GM19395 (cell line): ENCODE data around the gene RANGRF.

Experiments used
- ATAC-seq: cut with Tn5 transposase; IDR thresholded peaks from one replicate; pipeline ENCODE4 v1.9.1; 2021; ENCODE audit warnings: mild to moderate bottlenecking, moderate library complexity; ENCODE audit not compliant: unreplicated experiment

Gene RANGRF

GRCh38 chr17:8312726-8313600 is 24.5 kb downstream of the RANGRF start:
- no peak for ATAC-seq

- ATAC-seq, result no peak
Observed at GRCh38 chr17:8314797-8315763, 26.6 kb downstream of the RANGRF start.

- no peak for ATAC-seq
Observed at GRCh38 chr17:8315764-8316217, 27.3 kb downstream of the RANGRF start.

- no peak for ATAC-seq
Observed at GRCh38 chr17:8318010-8318935, 29.8 kb downstream of the RANGRF start.

- ATAC-seq, result no peak
Observed at GRCh38 chr17:8320262-8320661, 31.8 kb downstream of the RANGRF start.

- ATAC-seq, result no peak
Observed at GRCh38 chr17:8320990-8321389, 32.5 kb downstream of the RANGRF start.

GRCh38 chr17:8322061-8322460 is 33.6 kb downstream of the RANGRF start:
- no peak for ATAC-seq

- no peak for ATAC-seq
Observed at GRCh38 chr17:8324132-8324531, 35.7 kb downstream of the RANGRF start.

GRCh38 chr17:8324923-8325322 is 36.5 kb downstream of the RANGRF start:
- ATAC-seq, result no peak

- ATAC-seq, result no peak
Observed at GRCh38 chr17:8326511-8327302, 38.2 kb downstream of the RANGRF start.

GRCh38 chr17:8327303-8327649 is 38.8 kb downstream of the RANGRF start:
- ATAC-seq, result no peak

GRCh38 chr17:8332128-8332527 is 43.7 kb downstream of the RANGRF start:
- no peak for ATAC-seq

GRCh38 chr17:8332688-8333087 is 44.2 kb downstream of the RANGRF start:
- ATAC-seq, result no peak

GRCh38 chr17:8333281-8333680 is 44.8 kb downstream of the RANGRF start:
- no peak for ATAC-seq

- no peak for ATAC-seq
Observed at GRCh38 chr17:8337802-8338752, 49.6 kb downstream of the RANGRF start.

GRCh38 chr17:8338753-8339140 is 50.3 kb downstream of the RANGRF start:
- ATAC-seq, result no peak

GRCh38 chr17:8339540-8339939 is 51.1 kb downstream of the RANGRF start, which contains the start of gene ODF4:
Gene ODF4, plus strand, starts transcription at chr17:8339840. Its CDS starts 212 bp downstream, at chr17:8340052.
- ATAC-seq, result no peak
